Measurements from ENCODE around the gene MTARC2. TPM values are rescaled to one million over a fixed set of nuclear protein-coding genes. Genes with fewer than 3 reads are reported as not detected.

Gene MTARC2
- total RNA-seq, 1 experiment from 2014 or later, result 15.2 TPM

DNA sequence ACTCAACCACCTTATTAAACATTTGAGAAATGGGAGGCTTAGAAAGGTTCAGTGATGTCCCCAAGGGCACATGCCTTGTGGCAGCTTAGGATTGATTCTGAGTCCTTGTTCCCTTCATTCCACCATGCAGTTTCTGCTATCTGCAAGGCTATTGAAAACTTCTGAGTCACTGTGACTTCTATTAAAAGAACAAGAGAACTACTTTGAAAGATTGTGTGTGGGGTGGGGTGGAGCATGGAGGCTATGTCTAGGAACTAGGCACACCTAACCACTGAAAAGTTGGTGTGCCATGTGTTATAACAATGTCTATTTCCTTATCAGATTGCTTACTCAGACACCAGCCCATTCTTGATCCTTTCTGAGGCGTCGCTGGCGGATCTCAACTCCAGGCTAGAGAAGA, 49.4 kb downstream of the MTARC2 start (continued):
- TF ChIP-seq, protein P1, sequence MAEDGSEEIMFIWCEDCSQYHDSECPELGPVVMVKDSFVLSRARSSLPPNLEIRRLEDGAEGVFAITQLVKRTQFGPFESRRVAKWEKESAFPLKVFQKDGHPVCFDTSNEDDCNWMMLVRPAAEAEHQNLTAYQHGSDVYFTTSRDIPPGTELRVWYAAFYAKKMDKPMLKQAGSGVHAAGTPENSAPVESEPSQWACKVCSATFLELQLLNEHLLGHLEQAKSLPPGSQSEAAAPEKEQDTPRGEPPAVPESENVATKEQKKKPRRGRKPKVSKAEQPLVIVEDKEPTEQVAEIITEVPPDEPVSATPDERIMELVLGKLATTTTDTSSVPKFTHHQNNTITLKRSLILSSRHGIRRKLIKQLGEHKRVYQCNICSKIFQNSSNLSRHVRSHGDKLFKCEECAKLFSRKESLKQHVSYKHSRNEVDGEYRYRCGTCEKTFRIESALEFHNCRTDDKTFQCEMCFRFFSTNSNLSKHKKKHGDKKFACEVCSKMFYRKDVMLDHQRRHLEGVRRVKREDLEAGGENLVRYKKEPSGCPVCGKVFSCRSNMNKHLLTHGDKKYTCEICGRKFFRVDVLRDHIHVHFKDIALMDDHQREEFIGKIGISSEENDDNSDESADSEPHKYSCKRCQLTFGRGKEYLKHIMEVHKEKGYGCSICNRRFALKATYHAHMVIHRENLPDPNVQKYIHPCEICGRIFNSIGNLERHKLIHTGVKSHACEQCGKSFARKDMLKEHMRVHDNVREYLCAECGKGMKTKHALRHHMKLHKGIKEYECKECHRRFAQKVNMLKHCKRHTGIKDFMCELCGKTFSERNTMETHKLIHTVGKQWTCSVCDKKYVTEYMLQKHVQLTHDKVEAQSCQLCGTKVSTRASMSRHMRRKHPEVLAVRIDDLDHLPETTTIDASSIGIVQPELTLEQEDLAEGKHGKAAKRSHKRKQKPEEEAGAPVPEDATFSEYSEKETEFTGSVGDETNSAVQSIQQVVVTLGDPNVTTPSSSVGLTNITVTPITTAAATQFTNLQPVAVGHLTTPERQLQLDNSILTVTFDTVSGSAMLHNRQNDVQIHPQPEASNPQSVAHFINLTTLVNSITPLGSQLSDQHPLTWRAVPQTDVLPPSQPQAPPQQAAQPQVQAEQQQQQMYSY (CRISPR knock-in tag; IDR thresholded peaks at IDR 0.05), result no peak
- no peak for TF ChIP-seq TEAD1 (CRISPR knock-in tag; IDR thresholded peaks at IDR 0.05)

DNA sequence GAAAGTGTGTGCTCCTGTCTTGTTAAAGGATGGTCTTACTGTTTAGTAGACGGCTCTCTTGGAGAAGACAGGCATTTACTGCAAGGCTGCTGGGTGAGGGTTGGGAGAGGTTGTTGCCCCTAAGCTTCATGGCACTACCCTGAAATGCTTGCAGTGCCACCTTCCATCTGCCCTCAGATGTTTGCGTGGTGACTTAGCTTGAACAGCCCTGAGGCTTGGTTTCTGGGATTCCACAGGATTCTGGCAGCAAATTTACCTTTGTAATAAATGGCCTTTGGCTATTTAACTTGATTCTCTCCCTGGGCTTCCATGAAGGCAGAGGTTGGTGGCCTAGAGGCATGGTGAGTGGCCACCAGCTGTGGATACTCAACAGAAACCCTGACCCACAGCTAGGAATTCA, 50.2 kb downstream of the MTARC2 start:
- ChIA-PET POLR2A (no interaction called here), CTCF (no interaction called here)
- no peak for TF ChIP-seq EMX1 (CRISPR knock-in tag; IDR thresholded peaks at IDR 0.05)
- no peak for TF ChIP-seq GABPB1 (CRISPR knock-in tag; IDR thresholded peaks at IDR 0.05)
- TF ChIP-seq IRF2 (CRISPR knock-in tag; IDR thresholded peaks at IDR 0.05; ENCODE audit: borderline replicate concordance, low read depth), result no peak
- TF ChIP-seq ATF1 (CRISPR knock-in tag; IDR thresholded peaks at IDR 0.05), result no peak
- TF ChIP-seq NR2C2 (CRISPR knock-in tag; IDR thresholded peaks at IDR 0.05), result no peak
- ATAC-seq (no peak), DNase-seq (ENCODE audit: low spot score) (no peak)
- Mint-ChIP-seq H3K9me3 (no peaks in the 10 kb centered on the region), H3K4me1 (no peaks in the 10 kb centered on the region; the same call in 1 of the 2 replicates), H3K27me3 (ENCODE audit: low read depth) (no peaks in the 10 kb centered on the region), H3K36me3 (peaks cover 34% of the 10 kb centered on the region), H3K4me3 (no peak overlapping the region), H3K27ac (no peak overlapping the region)

DNA sequence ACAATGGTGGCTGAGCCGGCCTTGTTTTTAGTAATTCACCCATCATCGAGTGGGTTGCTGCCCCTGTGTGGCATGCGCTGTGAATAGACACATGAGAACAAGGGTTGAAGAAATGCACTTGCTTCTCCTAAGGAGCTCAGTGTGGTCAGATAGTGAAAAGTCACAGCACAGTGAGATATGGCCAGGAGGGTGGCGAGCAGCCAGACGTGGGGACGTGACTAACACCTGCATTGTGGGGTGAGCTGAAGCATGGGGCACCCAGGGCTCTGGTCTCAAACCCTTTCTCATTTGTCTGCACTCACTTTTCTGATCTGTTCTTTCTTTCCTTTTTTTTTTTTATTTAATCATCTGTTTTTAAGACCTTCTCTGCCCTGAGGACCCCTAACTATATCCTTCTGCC, 52.1 kb downstream of the MTARC2 start:
- Mint-ChIP-seq H3K27me3 (ENCODE audit: low read depth) (no peaks in the 10 kb centered on the region), H3K4me3 (no peak overlapping the region), H3K9me3 (no peaks in the 10 kb centered on the region), H3K36me3 (peaks cover 39% of the 10 kb centered on the region), H3K27ac (no peak overlapping the region), H3K4me1 (no peaks in the 10 kb centered on the region; the same call in 1 of the 2 replicates)
- ATAC-seq (no peak), DNase-seq (ENCODE audit: low spot score) (no peak)
- ChIA-PET POLR2A (no interaction called here), CTCF (interaction anchor here (1.0 to 2.0 kb wide), 5 partner anchors 10 to 520 kb away, joined by 3 to 7 read pairs (median 4); no protein-coding TSS in a partner anchor)
- TF ChIP-seq GTF2I (CRISPR knock-in tag; conservative IDR thresholded peaks at IDR 0.05) (no peak), EMX1 (CRISPR knock-in tag; IDR thresholded peaks at IDR 0.05) (no peak), TP53 (CRISPR knock-in tag; IDR thresholded peaks at IDR 0.05) (no peak), NR1H2 (CRISPR knock-in tag; IDR thresholded peaks at IDR 0.05) (no peak), SP1 (CRISPR knock-in tag; conservative IDR thresholded peaks at IDR 0.05) (no peak), CREM (CRISPR knock-in tag; IDR thresholded peaks at IDR 0.05) (no peak), MYBL2 (CRISPR knock-in tag; IDR thresholded peaks at IDR 0.05) (no peak), ZNF263 (CRISPR knock-in tag; IDR thresholded peaks at IDR 0.05; ENCODE audit: low read depth) (no peak), HMGA2 (CRISPR knock-in tag; IDR thresholded peaks at IDR 0.05) (no peak), NFYB (CRISPR knock-in tag; conservative IDR thresholded peaks at IDR 0.05; ENCODE audit: low read depth) (no peak)
- TF ChIP-seq, protein P2, sequence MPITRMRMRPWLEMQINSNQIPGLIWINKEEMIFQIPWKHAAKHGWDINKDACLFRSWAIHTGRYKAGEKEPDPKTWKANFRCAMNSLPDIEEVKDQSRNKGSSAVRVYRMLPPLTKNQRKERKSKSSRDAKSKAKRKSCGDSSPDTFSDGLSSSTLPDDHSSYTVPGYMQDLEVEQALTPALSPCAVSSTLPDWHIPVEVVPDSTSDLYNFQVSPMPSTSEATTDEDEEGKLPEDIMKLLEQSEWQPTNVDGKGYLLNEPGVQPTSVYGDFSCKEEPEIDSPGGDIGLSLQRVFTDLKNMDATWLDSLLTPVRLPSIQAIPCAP (CRISPR knock-in tag; IDR thresholded peaks at IDR 0.05), result no peak
- TF ChIP-seq, protein P3, sequence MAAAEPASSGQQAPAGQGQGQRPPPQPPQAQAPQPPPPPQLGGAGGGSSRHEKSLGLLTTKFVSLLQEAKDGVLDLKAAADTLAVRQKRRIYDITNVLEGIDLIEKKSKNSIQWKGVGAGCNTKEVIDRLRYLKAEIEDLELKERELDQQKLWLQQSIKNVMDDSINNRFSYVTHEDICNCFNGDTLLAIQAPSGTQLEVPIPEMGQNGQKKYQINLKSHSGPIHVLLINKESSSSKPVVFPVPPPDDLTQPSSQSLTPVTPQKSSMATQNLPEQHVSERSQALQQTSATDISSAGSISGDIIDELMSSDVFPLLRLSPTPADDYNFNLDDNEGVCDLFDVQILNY (CRISPR knock-in tag; IDR thresholded peaks at IDR 0.05), result no peak
- TF ChIP-seq, protein P4, sequence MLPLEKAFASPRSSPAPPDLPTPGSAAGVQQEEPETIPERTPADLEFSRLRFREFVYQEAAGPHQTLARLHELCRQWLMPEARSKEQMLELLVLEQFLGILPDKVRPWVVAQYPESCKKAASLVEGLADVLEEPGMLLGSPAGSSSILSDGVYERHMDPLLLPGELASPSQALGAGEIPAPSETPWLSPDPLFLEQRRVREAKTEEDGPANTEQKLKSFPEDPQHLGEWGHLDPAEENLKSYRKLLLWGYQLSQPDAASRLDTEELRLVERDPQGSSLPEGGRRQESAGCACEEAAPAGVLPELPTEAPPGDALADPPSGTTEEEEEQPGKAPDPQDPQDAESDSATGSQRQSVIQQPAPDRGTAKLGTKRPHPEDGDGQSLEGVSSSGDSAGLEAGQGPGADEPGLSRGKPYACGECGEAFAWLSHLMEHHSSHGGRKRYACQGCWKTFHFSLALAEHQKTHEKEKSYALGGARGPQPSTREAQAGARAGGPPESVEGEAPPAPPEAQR (CRISPR knock-in tag; IDR thresholded peaks at IDR 0.05), result no peak
- TF ChIP-seq, protein P5, sequence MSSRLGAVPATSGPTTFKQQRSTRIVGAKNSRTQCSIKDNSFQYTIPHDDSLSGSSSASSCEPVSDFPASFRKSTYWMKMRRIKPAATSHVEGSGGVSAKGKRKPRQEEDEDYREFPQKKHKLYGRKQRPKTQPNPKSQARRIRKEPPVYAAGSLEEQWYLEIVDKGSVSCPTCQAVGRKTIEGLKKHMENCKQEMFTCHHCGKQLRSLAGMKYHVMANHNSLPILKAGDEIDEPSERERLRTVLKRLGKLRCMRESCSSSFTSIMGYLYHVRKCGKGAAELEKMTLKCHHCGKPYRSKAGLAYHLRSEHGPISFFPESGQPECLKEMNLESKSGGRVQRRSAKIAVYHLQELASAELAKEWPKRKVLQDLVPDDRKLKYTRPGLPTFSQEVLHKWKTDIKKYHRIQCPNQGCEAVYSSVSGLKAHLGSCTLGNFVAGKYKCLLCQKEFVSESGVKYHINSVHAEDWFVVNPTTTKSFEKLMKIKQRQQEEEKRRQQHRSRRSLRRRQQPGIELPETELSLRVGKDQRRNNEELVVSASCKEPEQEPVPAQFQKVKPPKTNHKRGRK (CRISPR knock-in tag; IDR thresholded peaks at IDR 0.05; ENCODE audit: borderline replicate concordance), result no peak
- TF ChIP-seq, protein P6, sequence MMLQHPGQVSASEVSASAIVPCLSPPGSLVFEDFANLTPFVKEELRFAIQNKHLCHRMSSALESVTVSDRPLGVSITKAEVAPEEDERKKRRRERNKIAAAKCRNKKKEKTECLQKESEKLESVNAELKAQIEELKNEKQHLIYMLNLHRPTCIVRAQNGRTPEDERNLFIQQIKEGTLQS (CRISPR knock-in tag; conservative IDR thresholded peaks at IDR 0.05), result no peak
- TF ChIP-seq, protein P7, sequence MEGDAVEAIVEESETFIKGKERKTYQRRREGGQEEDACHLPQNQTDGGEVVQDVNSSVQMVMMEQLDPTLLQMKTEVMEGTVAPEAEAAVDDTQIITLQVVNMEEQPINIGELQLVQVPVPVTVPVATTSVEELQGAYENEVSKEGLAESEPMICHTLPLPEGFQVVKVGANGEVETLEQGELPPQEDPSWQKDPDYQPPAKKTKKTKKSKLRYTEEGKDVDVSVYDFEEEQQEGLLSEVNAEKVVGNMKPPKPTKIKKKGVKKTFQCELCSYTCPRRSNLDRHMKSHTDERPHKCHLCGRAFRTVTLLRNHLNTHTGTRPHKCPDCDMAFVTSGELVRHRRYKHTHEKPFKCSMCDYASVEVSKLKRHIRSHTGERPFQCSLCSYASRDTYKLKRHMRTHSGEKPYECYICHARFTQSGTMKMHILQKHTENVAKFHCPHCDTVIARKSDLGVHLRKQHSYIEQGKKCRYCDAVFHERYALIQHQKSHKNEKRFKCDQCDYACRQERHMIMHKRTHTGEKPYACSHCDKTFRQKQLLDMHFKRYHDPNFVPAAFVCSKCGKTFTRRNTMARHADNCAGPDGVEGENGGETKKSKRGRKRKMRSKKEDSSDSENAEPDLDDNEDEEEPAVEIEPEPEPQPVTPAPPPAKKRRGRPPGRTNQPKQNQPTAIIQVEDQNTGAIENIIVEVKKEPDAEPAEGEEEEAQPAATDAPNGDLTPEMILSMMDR (IDR thresholded peaks at IDR 0.05), result no peak
